ENCODE data around the gene CSE1L.

- peak in 1 of 3 donors; percentile 9 for TF ChIP-seq CTCF (IDR thresholded peaks at IDR 0.05)
- no peak for TF ChIP-seq POLR2A (IDR thresholded peaks at IDR 0.05)
These were observed 90.9 kb downstream of the CSE1L start for GRCh38 chr20:49136817-49137571.
